ENCODE results near the gene NFYC. TPM values are rescaled to one million over a fixed set of nuclear protein-coding genes. Genes with fewer than 3 reads are reported as not detected.
A peak's percentile ranks its signal among the peaks of the same experiment; 100 is the strongest.
"Not testable (repeated sequence)": the region's sequence is repeated elsewhere in the genome, so short reads cannot be mapped to it uniquely, and the experiment has no call there.

NFYC gene
- total RNA-seq, 2 experiments from 2014 or later: 53.6 to 85.4 TPM

- intact Hi-C loops (cut with DNase I, micrococcal nuclease): loop anchor here (2.0 to 5.0 kb wide), 9 partner anchors 18 to 650 kb away; partner anchors contain the start of genes CAP1 (in 2 of the 2), RLF (in 2 of the 2), ZMPSTE24 (in 1 of the 2) and ZNF684 (in 1 of the 2)
- peaks cover 35% of the 10 kb centered on the region for H3K36me3 Mint-ChIP-seq (ENCODE audit: low read depth)
- no peaks in the 10 kb centered on the region for H3K9me3 Mint-ChIP-seq (ENCODE audit: low read depth)
- peaks cover 49% of the 10 kb centered on the region for H3K4me1 Mint-ChIP-seq
- POLR2A ChIA-PET: interaction anchor here (0.7 to 2.7 kb wide), 16 partner anchors 9 to 293 kb away, joined by 3 to 14 read pairs (median 4); partner anchors contain the start of genes CTPS1 and RIMS3
- DNase-seq (no peak), ATAC-seq (no peak)
- peak overlapping the region; percentile 100 for H3K4me3 Mint-ChIP-seq
- no peaks in the 10 kb centered on the region for H3K27me3 Mint-ChIP-seq
- peak overlapping the region; percentile 97 for H3K27ac Mint-ChIP-seq
- CTCF ChIA-PET: interaction anchor here (0.6 to 3.5 kb wide), 19 partner anchors 9 to 293 kb away, joined by 3 to 20 read pairs (median 4); partner anchors contain the start of genes CTPS1, RIMS3, ZFP69B and ZNF684
These were observed 550 bp upstream of the NFYC start for GRCh38 chr1:40690771-40691537.

- Mint-ChIP-seq H3K27me3 (no peaks in the 10 kb centered on the region), H3K9me3 (ENCODE audit: low read depth) (no peaks in the 10 kb centered on the region), H3K4me3 (peak overlapping the region; percentile 100), H3K27ac (peak overlapping the region; percentile 97), H3K4me1 (peaks cover 63% of the 10 kb centered on the region), H3K36me3 (ENCODE audit: low read depth) (peaks cover 36% of the 10 kb centered on the region)
- ATAC-seq (peak; percentile 2), DNase-seq (no peak)
- POLR2A ChIA-PET: interaction anchor here (0.7 to 2.7 kb wide), 6 partner anchors 8 to 287 kb away, joined by 3 to 14 read pairs (median 10); partner anchors contain the start of genes CTPS1 and RIMS3
- CTCF ChIA-PET: interaction anchor here (0.7 to 3.5 kb wide), 7 partner anchors 11 to 83 kb away, joined by 3 to 20 read pairs (median 9); no protein-coding TSS in a partner anchor
- intact Hi-C loops (cut with DNase I, micrococcal nuclease): loop anchor here (1.0 to 5.0 kb wide), 10 partner anchors 17 to 650 kb away; partner anchors contain the start of genes RLF (in 2 of the 2), CAP1 (in 1 of the 2), CITED4 (in 1 of the 2) and CTPS1 (in 1 of the 2)
These were observed 958 bp downstream of the NFYC start for GRCh38 chr1:40692429-40692895.

- ATAC-seq (no peak), DNase-seq (no peak)
- peak overlapping the region; percentile 97 for H3K27ac Mint-ChIP-seq
- intact Hi-C loops (cut with DNase I, micrococcal nuclease): loop anchor here (5.0 kb wide), 4 partner anchors 306 to 651 kb away; partner anchors contain the start of genes RLF (in 2 of the 2), CAP1 (in 1 of the 2) and ZMPSTE24 (in 1 of the 2)
- POLR2A ChIA-PET: interaction anchor here (2.7 kb wide), 1 partner anchor 10 kb away, joined by 14 read pairs; no protein-coding TSS in a partner anchor
- no peaks in the 10 kb centered on the region for H3K9me3 Mint-ChIP-seq (ENCODE audit: low read depth)
- peaks cover 33% of the 10 kb centered on the region for H3K36me3 Mint-ChIP-seq (ENCODE audit: low read depth)
- CTCF ChIA-PET: interaction anchor here (0.6 to 3.3 kb wide), 6 partner anchors 9 to 1082 kb away, joined by 3 to 20 read pairs (median 6); partner anchors contain the start of gene CITED4
- H3K4me3 Mint-ChIP-seq: peak overlapping the region; percentile 100
- peaks cover 69% of the 10 kb centered on the region for H3K4me1 Mint-ChIP-seq
- no peaks in the 10 kb centered on the region for H3K27me3 Mint-ChIP-seq
These were observed 1.9 kb downstream of the NFYC start for GRCh38 chr1:40693425-40693824.

- no peak for ATAC-seq
- Mint-ChIP-seq H3K9me3 (ENCODE audit: low read depth) (no peaks in the 10 kb centered on the region), H3K4me3 (peak overlapping the region; percentile 56), H3K36me3 (ENCODE audit: low read depth) (peaks cover 39% of the 10 kb centered on the region), H3K27me3 (no peaks in the 10 kb centered on the region), H3K27ac (peak overlapping the region; percentile 97), H3K4me1 (peaks cover 79% of the 10 kb centered on the region)
- intact Hi-C loops (cut with DNase I, micrococcal nuclease): loop anchor here (1.0 to 5.0 kb wide), 8 partner anchors 48 to 652 kb away; partner anchors contain the start of genes RLF (in 2 of the 2), CAP1 (in 1 of the 2) and ZMPSTE24 (in 1 of the 2)
- no peak for DNase-seq
- ChIA-PET CTCF (interaction anchor here (1.1 to 2.1 kb wide), 3 partner anchors 10 to 168 kb away, joined by 3 to 7 read pairs (median 5); partner anchors contain the start of gene CITED4), POLR2A (interaction anchor here (1.4 kb wide), 1 partner anchor 167 kb away, joined by 4 read pairs; no protein-coding TSS in a partner anchor)
These were observed 2.9 kb downstream of the NFYC start for GRCh38 chr1:40694353-40694874.

- Mint-ChIP-seq H3K4me3 (no peak overlapping the region), H3K27me3 (no peaks in the 10 kb centered on the region), H3K27ac (no peak overlapping the region), H3K4me1 (peaks cover 78% of the 10 kb centered on the region), H3K9me3 (ENCODE audit: low read depth) (no peaks in the 10 kb centered on the region), H3K36me3 (ENCODE audit: low read depth) (peaks cover 36% of the 10 kb centered on the region)
- intact Hi-C loops (cut with DNase I, micrococcal nuclease): no loop called here
- ATAC-seq: no peak
- ChIA-PET CTCF (no interaction called here), POLR2A (no interaction called here)
- no peak for DNase-seq
These were observed 4.8 kb downstream of the NFYC start for GRCh38 chr1:40696294-40696693.

GRCh38 chr1:40697436-40697835 lies 5.9 kb downstream of the NFYC start:
- no peak overlapping the region for H3K4me3 Mint-ChIP-seq
- DNase-seq: no peak
- no peak for ATAC-seq
- H3K36me3 Mint-ChIP-seq (ENCODE audit: low read depth): peaks cover 31% of the 10 kb centered on the region
- peaks cover 82% of the 10 kb centered on the region for H3K4me1 Mint-ChIP-seq
- intact Hi-C loops (cut with DNase I, micrococcal nuclease): no loop called here
- no peaks in the 10 kb centered on the region for H3K9me3 Mint-ChIP-seq (ENCODE audit: low read depth)
- CTCF ChIA-PET: interaction anchor here (1.2 kb wide), 1 partner anchor 9 kb away, joined by 3 read pairs; no protein-coding TSS in a partner anchor
- H3K27ac Mint-ChIP-seq: no peak overlapping the region
- H3K27me3 Mint-ChIP-seq: no peaks in the 10 kb centered on the region
- POLR2A ChIA-PET: no interaction called here

- Mint-ChIP-seq H3K4me3 (no peak overlapping the region), H3K4me1 (peaks cover 79% of the 10 kb centered on the region), H3K36me3 (ENCODE audit: low read depth) (peaks cover 22% of the 10 kb centered on the region), H3K9me3 (ENCODE audit: low read depth) (no peaks in the 10 kb centered on the region), H3K27ac (peak overlapping the region; percentile 76), H3K27me3 (no peaks in the 10 kb centered on the region)
- ATAC-seq (peak; percentile 90), DNase-seq (peak; percentile 18)
- ChIA-PET POLR2A (interaction anchor here (1.2 to 2.6 kb wide), 2 partner anchors 8 to 65 kb away, joined by 3 to 12 read pairs; partner anchors contain the start of gene NFYC), CTCF (interaction anchor here (0.6 to 1.1 kb wide), 4 partner anchors 10 to 150 kb away, joined by 3 to 4 read pairs (median 3); no protein-coding TSS in a partner anchor)
- intact Hi-C loops (cut with DNase I, micrococcal nuclease): no loop called here
These were observed 8.3 kb downstream of the NFYC start for GRCh38 chr1:40699787-40700186.

GRCh38 chr1:40701684-40702083 lies 10.2 kb downstream of the NFYC start:
- Mint-ChIP-seq H3K4me3 (no peak overlapping the region), H3K36me3 (ENCODE audit: low read depth) (peaks cover 20% of the 10 kb centered on the region), H3K9me3 (ENCODE audit: low read depth) (no peaks in the 10 kb centered on the region), H3K4me1 (peaks cover 70% of the 10 kb centered on the region), H3K27ac (peak overlapping the region; percentile 31), H3K27me3 (no peaks in the 10 kb centered on the region)
- intact Hi-C loops (cut with DNase I, micrococcal nuclease): no loop called here
- ChIA-PET CTCF (interaction anchor here (0.6 to 5.6 kb wide), 5 partner anchors 10 to 29 kb away, joined by 3 to 20 read pairs (median 3); partner anchors contain the start of gene NFYC), POLR2A (interaction anchor here (0.6 to 2.6 kb wide), 2 partner anchors 10 to 834 kb away, joined by 3 to 12 read pairs; partner anchors contain the start of gene NFYC)
- ATAC-seq: no peak
- no peak for DNase-seq

- H3K36me3 Mint-ChIP-seq (ENCODE audit: low read depth): peaks cover 13% of the 10 kb centered on the region
- intact Hi-C loops (cut with DNase I, micrococcal nuclease); ATAC-seq; H3K4me3 Mint-ChIP-seq; H3K9me3 Mint-ChIP-seq (ENCODE audit: low read depth); DNase-seq; H3K27me3 Mint-ChIP-seq: not testable (repeated sequence)
- ChIA-PET POLR2A (interaction anchor here (1.9 kb wide), 1 partner anchor 11 kb away, joined by 14 read pairs; the partner anchor contains the start of gene NFYC), CTCF (interaction anchor here (0.6 to 5.6 kb wide), 3 partner anchors 11 to 44 kb away, joined by 3 to 20 read pairs (median 3); partner anchors contain the start of gene NFYC)
- H3K27ac Mint-ChIP-seq: peak overlapping the region; percentile 78
- peaks cover 60% of the 10 kb centered on the region for H3K4me1 Mint-ChIP-seq
These were observed 11.3 kb downstream of the NFYC start for GRCh38 chr1:40702810-40703209.

GRCh38 chr1:40703316-40703715 lies 11.8 kb downstream of the NFYC start:
- Mint-ChIP-seq H3K27ac (no peak overlapping the region), H3K4me3 (no peak overlapping the region), H3K27me3 (no peaks in the 10 kb centered on the region), H3K9me3 (ENCODE audit: low read depth) (no peaks in the 10 kb centered on the region), H3K36me3 (ENCODE audit: low read depth) (peaks cover 13% of the 10 kb centered on the region), H3K4me1 (peaks cover 62% of the 10 kb centered on the region)
- ChIA-PET CTCF (interaction anchor here (0.6 to 5.6 kb wide), 3 partner anchors 11 to 43 kb away, joined by 3 to 20 read pairs (median 4); partner anchors contain the start of gene NFYC), POLR2A (interaction anchor here (1.9 kb wide), 1 partner anchor 11 kb away, joined by 14 read pairs; the partner anchor contains the start of gene NFYC)
- ATAC-seq (no peak), DNase-seq (no peak)
- intact Hi-C loops (cut with DNase I, micrococcal nuclease): no loop called here

All from activated CD4-positive, alpha-beta T cell treated with anti-CD3 and anti-CD28 coated beads for 36 hours (primary cell).